ENCODE results near the gene TMEM253. TPM values are rescaled to one million over a fixed set of nuclear protein-coding genes. Genes with fewer than 3 reads are reported as not detected.

TMEM253 gene
- total and polyA plus RNA-seq, 9 of the 15 experiments (the other 6 are each of a cell fraction or from before 2014, with no cell fraction given): 0.11 to 0.61 (median 0.26) TPM; not detected in 3

GRCh38 chr14:21090194-21090939 is 10.5 kb upstream of the TMEM253 start (continued):
- TF ChIP-seq ZNF518B (CRISPR knock-in tag; IDR thresholded peaks at IDR 0.05) (no peak), E2F6 (IDR thresholded peaks at IDR 0.05; ENCODE audit: borderline replicate concordance in 1 of 2, extremely low read depth in 1 of 2, insufficient read depth in 1 of 2, insufficient read length in 1 of 2, low read depth in 1 of 2, low read length in 1 of 2, poor library complexity in 1 of 2, severe bottlenecking in 1 of 2) (no peak), CXXC5 (CRISPR knock-in tag; IDR thresholded peaks at IDR 0.05) (no peak), MED1 (CRISPR knock-in tag; IDR thresholded peaks at IDR 0.05; ENCODE audit: borderline replicate concordance) (no peak), RBBP5 (IDR thresholded peaks at IDR 0.05; ENCODE audit: borderline replicate concordance, insufficient read depth, low read length, poor library complexity, severe bottlenecking) (no peak), ZNF778 (CRISPR knock-in tag; IDR thresholded peaks at IDR 0.05) (no peak), NR1H2 (CRISPR knock-in tag; IDR thresholded peaks at IDR 0.05) (no peak), ESRRB (CRISPR knock-in tag; IDR thresholded peaks at IDR 0.05; ENCODE audit: borderline replicate concordance) (no peak), EGR1 (conservative IDR thresholded peaks at IDR 0.05) (no peak), TFAM (CRISPR knock-in tag; conservative IDR thresholded peaks at IDR 0.05) (no peak), PHF21A (IDR thresholded peaks at IDR 0.05; ENCODE audit: borderline replicate concordance, low read depth) (no peak)

Measured in K562 (cell line).